Stimulated activated CD8-positive, alpha-beta memory T cell treated with anti-CD3 and anti-CD28 coated beads, Interleukin-12 subunit alpha, Interleukin-12 subunit beta, amount 100 ng/mL, for 24 hours (primary cell): ENCODE data around the gene CPB2.

Experiments used
- DNase-seq: peaks from one replicate; pipeline ENCODE4 v3.0.0-alpha.2; 2020; ENCODE audit errors: extremely low read depth

Gene CPB2

DNA sequence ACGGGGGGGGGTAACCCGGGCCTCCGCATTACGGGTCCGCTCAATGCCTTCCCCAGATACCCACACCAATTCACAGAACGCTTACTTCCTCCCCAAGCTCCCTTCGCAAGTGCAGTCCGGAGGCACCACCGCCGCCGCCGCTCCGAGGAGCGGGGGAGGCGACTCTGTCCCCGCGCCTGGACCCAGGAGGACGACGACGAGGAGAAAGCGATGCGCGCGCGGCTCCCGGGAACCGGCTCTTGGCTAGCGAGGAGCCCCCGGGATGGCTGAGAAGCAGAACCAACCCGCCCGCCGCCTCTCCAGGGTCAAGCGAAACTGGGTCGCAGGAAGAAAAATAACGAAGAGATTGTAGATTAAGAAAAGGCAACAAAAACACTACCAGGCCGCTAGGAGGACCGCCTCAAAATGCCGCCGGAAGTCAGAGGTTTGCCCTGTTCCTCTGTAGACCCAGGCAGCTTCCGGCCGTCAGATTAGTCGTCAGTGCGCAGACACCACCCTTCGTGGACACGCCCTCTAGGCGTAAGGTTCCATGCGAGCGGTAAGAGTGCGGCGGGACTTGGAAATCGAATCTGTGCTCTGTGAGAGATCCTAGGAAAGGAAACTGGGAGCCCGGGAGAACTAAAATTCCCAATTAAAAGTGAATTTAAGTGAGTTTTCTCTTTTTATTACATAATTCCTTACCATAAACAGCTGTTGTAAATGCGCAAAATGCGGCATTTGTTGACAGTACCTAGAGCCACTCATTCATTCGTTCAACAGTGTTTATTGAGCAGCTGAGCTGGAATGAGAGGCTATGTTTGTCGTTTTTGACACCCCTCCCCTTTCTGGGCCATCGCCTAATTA, 52.3 kb downstream of the CPB2 start, which contains the start of gene ZC3H13:
Gene ZC3H13 (minus strand): TSS at position 428 of the 843 bp plus-strand sequence. CDS start 7,239 bp downstream, outside the sequence.
- DNase-seq = peak; percentile 89

DNA sequence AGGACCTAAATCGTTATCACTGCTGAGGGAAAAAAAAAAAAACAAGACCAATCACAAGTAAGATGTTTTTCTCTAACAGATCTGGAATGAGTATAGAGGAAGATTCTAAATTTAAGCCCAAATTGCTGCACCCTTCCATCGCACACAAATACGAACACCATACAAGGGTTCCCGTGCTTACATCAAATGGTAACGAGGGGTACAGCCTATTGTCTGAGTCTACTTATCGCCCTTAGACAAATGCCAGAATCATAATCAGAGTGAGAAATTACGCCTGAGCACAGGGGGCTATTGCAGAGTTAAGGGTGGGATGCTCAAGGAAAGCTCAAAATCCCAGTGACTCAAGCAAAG, 52.9 kb downstream of the CPB2 start:
- DNase-seq = no peak

- DNase-seq = no peak
Measured at GRCh38 chr13:46050771-46051170, 54.1 kb downstream of the CPB2 start.

GRCh38 chr13:46045424-46045823, 59.4 kb downstream of the CPB2 start:
- no peak for DNase-seq

DNA sequence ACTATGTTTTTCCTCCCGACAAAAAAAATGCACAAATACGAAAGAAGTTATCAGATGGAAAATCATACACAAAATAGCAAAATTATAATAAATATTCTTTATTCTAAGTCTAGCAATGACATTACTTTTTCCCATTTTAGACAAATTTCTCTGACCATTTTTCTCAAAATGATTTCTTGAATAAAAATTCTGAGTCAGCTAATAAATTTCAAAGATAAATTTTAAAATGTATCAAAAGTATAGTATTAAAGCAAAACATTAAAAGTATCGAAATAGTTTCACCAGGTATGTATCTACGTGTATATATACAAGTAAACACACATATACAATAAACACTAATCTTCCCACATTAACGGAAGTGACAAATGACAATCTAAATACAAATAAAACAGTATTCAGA, 61.2 kb downstream of the CPB2 start:
- no peak for DNase-seq

GRCh38 chr13:46041419-46041839, 63.4 kb downstream of the CPB2 start:
- DNase-seq = no peak

GRCh38 chr13:46040763-46041162, 64.1 kb downstream of the CPB2 start:
- no peak for DNase-seq

DNA sequence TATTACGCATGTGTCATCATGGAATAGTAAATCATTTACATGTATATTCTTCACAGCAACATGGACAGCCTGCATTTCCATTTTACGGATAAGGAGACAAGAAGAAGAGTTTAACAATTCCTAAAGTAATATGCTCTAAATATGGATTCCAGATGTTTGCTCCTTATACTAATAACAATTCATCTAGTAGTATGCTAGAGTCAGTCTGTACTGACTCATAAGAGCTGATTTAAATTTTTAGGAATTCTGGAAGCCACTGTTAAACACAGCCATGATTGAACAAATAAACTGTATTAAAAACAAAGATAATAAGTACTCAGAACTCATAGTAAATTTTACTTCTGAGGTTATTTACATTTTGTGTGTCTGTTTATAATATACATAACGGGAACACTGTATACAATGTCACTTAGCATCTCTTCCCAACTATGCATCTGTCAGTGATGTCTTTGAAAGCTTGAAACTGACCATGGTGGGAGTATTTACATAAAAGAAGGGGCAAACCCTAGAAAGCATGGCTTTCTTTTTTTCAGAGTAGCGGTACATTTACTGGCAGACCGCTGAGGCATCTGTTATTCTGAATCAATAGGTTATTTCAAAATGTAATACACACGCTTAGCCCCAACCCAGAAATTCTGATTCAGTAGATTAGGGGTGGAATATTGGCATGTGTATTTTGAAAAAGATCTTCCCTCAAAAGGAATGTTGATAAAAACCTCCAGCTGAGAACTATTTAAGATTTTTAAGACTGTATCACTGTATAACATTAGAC, 65.2 kb downstream of the CPB2 start:
- DNase-seq = no peak

DNA sequence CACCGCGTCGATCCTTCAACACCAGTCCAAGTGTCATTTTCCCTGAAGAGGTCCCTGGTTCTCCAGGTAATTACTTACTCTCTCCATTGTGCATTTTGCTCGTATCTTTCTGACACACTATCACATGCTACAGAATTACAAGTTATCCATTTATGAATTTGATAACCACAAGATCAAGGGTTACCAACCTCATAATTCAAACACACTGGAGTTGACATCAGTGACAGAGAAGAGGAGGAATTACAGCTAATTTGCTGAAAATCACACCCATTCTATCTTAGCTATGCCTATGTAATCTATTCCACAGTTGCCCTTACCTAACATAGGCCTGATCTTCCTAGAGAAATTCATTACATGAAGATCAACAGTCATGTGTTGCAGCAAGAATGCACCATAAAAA, 66.5 kb downstream of the CPB2 start:
- no peak for DNase-seq

- DNase-seq = no peak
Measured at GRCh38 chr13:46035066-46035465, 69.8 kb downstream of the CPB2 start.

DNA sequence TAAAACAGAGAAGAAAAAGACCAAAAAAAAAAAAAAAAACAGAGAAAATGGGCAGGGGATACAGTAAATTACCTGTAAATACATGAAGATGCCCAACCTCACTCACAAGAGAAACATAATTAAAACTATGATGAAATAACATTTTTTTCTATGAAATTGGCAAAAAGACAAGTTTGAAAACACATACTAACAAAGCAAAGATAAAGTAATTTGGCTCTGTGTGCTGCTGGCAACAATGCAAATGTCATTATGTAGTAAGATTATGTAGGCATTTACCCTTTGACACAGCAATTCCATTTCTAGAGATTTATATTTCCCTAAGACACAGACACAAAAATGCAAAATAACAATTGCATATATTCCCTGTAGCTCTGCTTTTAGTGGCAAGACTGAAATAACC, 72.5 kb downstream of the CPB2 start:
- no peak for DNase-seq

- no peak for DNase-seq
Measured at GRCh38 chr13:46031581-46032263, 73.1 kb downstream of the CPB2 start.

DNA sequence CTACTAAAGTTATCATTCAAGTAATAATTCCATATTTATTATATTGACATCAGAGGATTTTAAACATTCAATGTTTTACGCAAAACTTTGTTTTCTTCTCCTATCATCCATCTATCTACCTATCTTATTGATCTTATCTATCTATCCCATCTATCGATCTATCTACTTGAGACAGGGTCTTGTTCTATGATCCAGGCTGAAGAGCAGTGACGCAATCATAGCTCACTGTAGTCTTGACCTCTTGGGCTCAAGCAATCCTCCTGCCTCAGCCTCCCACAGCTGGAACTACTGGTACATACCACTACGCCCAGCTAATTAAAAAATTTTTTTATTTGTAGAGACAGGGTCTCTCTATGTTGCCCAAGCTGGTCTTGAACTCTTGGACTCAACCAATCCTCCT, 79.7 kb downstream of the CPB2 start:
- DNase-seq = no peak

GRCh38 chr13:46022481-46022880, 82.4 kb downstream of the CPB2 start:
- DNase-seq = no peak

DNA sequence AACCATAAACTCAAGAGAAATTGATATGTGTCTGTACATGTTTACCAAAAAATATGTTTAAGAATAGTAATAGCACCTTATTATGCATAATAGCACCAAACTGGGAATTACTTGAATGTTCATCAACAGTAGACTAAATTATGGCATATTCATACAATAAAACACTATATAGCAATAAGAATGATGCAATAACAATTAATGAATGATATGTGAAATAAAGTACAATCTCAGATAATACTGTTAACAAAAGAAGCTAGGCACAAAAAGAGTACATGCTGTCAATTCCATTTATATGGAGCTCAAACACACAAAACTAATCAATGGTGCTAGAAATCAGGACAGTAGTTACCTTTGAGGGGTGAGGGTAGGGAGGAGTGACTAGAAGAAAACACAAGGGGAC, 88.6 kb downstream of the CPB2 start:
- DNase-seq = no peak

- no peak for DNase-seq
Measured at GRCh38 chr13:46015366-46015765, 89.5 kb downstream of the CPB2 start.

- DNase-seq = no peak
Measured at GRCh38 chr13:46012404-46012803, 92.4 kb downstream of the CPB2 start.

- no peak for DNase-seq
Measured at GRCh38 chr13:46010148-46010547, 94.7 kb downstream of the CPB2 start.

DNA sequence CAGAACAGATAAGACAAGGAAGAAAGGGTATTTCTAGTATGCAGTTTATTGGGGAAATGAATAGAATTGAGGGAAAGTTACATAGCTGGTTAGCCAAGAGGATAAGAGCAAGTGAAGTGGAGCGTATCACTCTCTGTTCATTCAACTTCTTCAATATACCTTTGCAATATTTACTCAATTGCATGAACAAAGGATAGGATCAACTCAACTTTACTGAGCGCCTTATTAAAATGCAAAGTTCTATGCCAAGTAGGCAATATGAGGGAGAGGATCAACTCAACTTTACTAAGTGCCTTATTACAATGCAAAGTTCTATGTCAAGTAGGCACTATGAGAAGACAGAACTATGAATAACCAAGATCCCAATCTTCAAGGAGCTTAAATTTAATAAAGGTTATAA, 96.2 kb downstream of the CPB2 start:
- no peak for DNase-seq

GRCh38 chr13:46006688-46007452, 98.0 kb downstream of the CPB2 start:
- no peak for DNase-seq

- DNase-seq = no peak
Measured at GRCh38 chr13:46004491-46004890, 100.3 kb downstream of the CPB2 start.
